ENCODE results near the gene ZNF414. TPM values are rescaled to one million over a fixed set of nuclear protein-coding genes. Genes with fewer than 3 reads are reported as not detected.

ZNF414 gene
- total and polyA plus RNA-seq, 9 of the 15 experiments (the other 6 are each of a cell fraction or from before 2014, with no cell fraction given) = 0.03 to 27.2 (median 2.2) TPM; not detected in 2

GRCh38 chr19:8531470-8531869 is 17.5 kb upstream of the ZNF414 start:
- Histone ChIP-seq H3K9ac (ENCODE audit: insufficient read depth in 1 of 2, low read depth in 2 of 2, low read length in 2 of 2) (no peak overlapping the region), H3K4me1 (replicated peaks in 1 of 2; ENCODE audit: control insufficient read depth in 2 of 2, insufficient read depth in 2 of 2, low read length in 2 of 2) (peaks cover 0 to 15% of the 10 kb centered on the region in 2 experiments; a peak in 3 of 5 replicates), H3K9me1 (ENCODE audit: control insufficient read depth, insufficient read depth, low read length) (no peaks in the 10 kb centered on the region), H3K79me2 (ENCODE audit: control insufficient read depth, insufficient read depth, low read length) (no peaks in the 10 kb centered on the region), H3K4me3 (no peak overlapping the region), H3K27ac (ENCODE audit: extremely low read depth, low read depth, low read length) (no peak overlapping the region), H3K27me3 (ENCODE audit: control insufficient read depth in 2 of 2, insufficient read depth in 2 of 2, low read length in 2 of 2) (peaks cover 5 to 30% of the 10 kb centered on the region in 2 experiments; a peak in 3 of 5 replicates), H3K9me3 (replicated peaks; ENCODE audit: control insufficient read depth, insufficient read depth, low read depth, low read length) (no peaks in the 10 kb centered on the region), H2AFZ (ENCODE audit: low read depth, low read length) (no peak overlapping the region), H4K20me1 (replicated peaks; ENCODE audit: control insufficient read depth, insufficient read depth, low read length) (no peaks in the 10 kb centered on the region), H3K4me2 (ENCODE audit: insufficient read depth, low read length) (no peak overlapping the region), H3K36me3 (ENCODE audit: control insufficient read depth, insufficient read depth, low read length) (no peaks in the 10 kb centered on the region)
- FAIRE-seq (no peak), ATAC-seq (no peak), DNase-seq (ENCODE audit: extremely low read depth in 1 of 4, low spot score in 3 of 4) (no peak)
- WGBS (ENCODE audit: insufficient coverage, low coverage, missing lambda C conversion rate) = 6% methylated on average over 7 of the region's 7 CpGs
- ChIA-PET POLR2A (interaction anchor here (0.6 to 1.0 kb wide), 2 partner anchors 8 to 58 kb away, joined by 3 to 4 read pairs; no protein-coding TSS in a partner anchor), CTCF (ENCODE audit: low intra/inter-chr PET ratio) (no interaction called here)
- BruUV-seq (replicated peaks) = no TSS peak
- in situ Hi-C loops (cut with MboI) = no loop called here
- intact Hi-C loops (cut with micrococcal nuclease) = no loop called here
- TF ChIP-seq SNIP1 (IDR thresholded peaks at IDR 0.05; ENCODE audit: low read depth) (no peak), BRF1 (IDR thresholded peaks at IDR 0.05; ENCODE audit: borderline replicate concordance, extremely low read depth, insufficient read length) (no peak), TCF3 (CRISPR knock-in tag; IDR thresholded peaks at IDR 0.05) (peak; percentile 43; the same call in 1 of the 2 replicates), CREM (IDR thresholded peaks at IDR 0.05; ENCODE audit: low read depth) (peak; percentile 46), U2AF1 (optimal IDR thresholded peaks at IDR 0.05; ENCODE audit: low read depth, low read length) (no peak), PHF21A (IDR thresholded peaks at IDR 0.05; ENCODE audit: borderline replicate concordance, low read depth) (no peak), THAP7 (CRISPR knock-in tag; IDR thresholded peaks at IDR 0.05) (no peak), ZNF586 (CRISPR knock-in tag; conservative IDR thresholded peaks at IDR 0.05) (no peak), ZBTB33 (CRISPR knock-in tag; IDR thresholded peaks at IDR 0.05) (no peak), MCM7 (IDR thresholded peaks at IDR 0.05) (no peak), TCF15 (CRISPR knock-in tag; IDR thresholded peaks at IDR 0.05) (no peak), ZBTB26 (CRISPR knock-in tag; IDR thresholded peaks at IDR 0.05) (no peak), ARID1B (IDR thresholded peaks at IDR 0.05) (peak; percentile 22; the same call in 1 of the 2 replicates), ZNF592 (IDR thresholded peaks at IDR 0.05) (no peak), CBFA2T3 (IDR thresholded peaks at IDR 0.05) (peak; percentile 75)

Measured in K562 (cell line).